Esophagus squamous epithelium (tissue), 4 donors: ENCODE results near the gene CFAP161.

ENCODE experiments used
- POLR2A ChIP-seq, 4 donors: fragments of 450-650 bp; IDR thresholded peaks; one replicate each; pipeline ENCODE4 v1.6.1; 2017; ENCODE audit warnings: antibody characterized with exemption in 4 of 4, mild to moderate bottlenecking in 4 of 4, moderate library complexity in 3 of 4
- TF ChIP-seq, protein P1 (sequence below), 6 experiments: fragments of 450-650 bp in 4 of 6; fragments of 200-600 bp in 2 of 6; sonication (generic) in 2 of 6; IDR thresholded peaks; one replicate each; pipeline ENCODE4 v1.5.1; 2016 to 2019; ENCODE audit warnings: antibody characterized with exemption in 6 of 6, mild to moderate bottlenecking in 4 of 6, moderate library complexity in 4 of 6

DNA sequence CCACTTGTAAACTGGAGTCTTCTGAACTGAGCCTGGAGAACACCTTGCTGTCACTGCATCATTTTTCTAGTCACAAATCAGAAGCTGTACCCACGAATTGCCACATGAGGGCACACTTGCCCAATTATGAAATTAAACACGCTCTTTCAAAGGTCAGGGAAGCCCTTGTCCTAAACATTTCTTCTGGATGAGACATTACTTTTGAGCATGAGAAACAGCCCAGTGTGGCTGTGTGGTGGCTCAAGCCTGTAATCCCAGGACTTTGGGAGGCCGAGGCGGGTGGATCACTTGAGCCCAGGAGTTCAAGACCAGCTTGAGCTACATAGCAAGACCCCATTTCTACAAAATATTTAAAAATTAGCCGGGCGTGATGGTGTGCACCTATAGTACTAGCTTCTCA is 27.5 kb upstream of the CFAP161 start:
- TF ChIP-seq, protein P1, sequence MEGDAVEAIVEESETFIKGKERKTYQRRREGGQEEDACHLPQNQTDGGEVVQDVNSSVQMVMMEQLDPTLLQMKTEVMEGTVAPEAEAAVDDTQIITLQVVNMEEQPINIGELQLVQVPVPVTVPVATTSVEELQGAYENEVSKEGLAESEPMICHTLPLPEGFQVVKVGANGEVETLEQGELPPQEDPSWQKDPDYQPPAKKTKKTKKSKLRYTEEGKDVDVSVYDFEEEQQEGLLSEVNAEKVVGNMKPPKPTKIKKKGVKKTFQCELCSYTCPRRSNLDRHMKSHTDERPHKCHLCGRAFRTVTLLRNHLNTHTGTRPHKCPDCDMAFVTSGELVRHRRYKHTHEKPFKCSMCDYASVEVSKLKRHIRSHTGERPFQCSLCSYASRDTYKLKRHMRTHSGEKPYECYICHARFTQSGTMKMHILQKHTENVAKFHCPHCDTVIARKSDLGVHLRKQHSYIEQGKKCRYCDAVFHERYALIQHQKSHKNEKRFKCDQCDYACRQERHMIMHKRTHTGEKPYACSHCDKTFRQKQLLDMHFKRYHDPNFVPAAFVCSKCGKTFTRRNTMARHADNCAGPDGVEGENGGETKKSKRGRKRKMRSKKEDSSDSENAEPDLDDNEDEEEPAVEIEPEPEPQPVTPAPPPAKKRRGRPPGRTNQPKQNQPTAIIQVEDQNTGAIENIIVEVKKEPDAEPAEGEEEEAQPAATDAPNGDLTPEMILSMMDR (IDR thresholded peaks at IDR 0.05): peak; percentile 16 to 85 (median 75)
- TF ChIP-seq POLR2A (IDR thresholded peaks at IDR 0.05): no peak
